ENCODE results near the gene CCR5AS.
A peak's percentile ranks its signal among the peaks of the same experiment; 100 is the strongest.
"Not testable (repeated sequence)": the region's sequence is repeated elsewhere in the genome, so short reads cannot be mapped to it uniquely, and the experiment has no call there.

The CCR5AS gene

GRCh38 chr3:46407970-46408369 lies 1.1 kb upstream of the CCR5AS start:
- TF ChIP-seq POLR2A (IDR thresholded peaks at IDR 0.05) (no peak), CTCF (IDR thresholded peaks at IDR 0.05) (no peak)
- H3K36me3 ChIP-seq (replicated peaks in 1 of 2): no peaks in the 10 kb centered on the region

GRCh38 chr3:46406443-46406787 lies 451 bp downstream of the CCR5AS start:
- intact Hi-C loops (cut with DNase I): no loop called here
- peak overlapping the region in 4 of 5 donors; percentile 46 to 92 (median 66) for H3K27ac ChIP-seq

More at GRCh38 chr3:46407970-46408369, 1.1 kb upstream of the CCR5AS start:
- H3K4me3 ChIP-seq: peak overlapping the region in 1 of 4 donors; percentile 44
- no peaks in the 10 kb centered on the region for H3K4me1 ChIP-seq (replicated peaks in 1 of 2)
- H3K9me3 ChIP-seq (replicated peaks in 1 of 3): no peaks in the 10 kb centered on the region
- H3K27ac ChIP-seq: peak overlapping the region in 2 of 5 donors; percentile 51 to 92
- no peak for DNase-seq
- H3K27me3 ChIP-seq: no peaks in the 10 kb centered on the region
- 72 to 82% (median 77%) methylated on average over 7 of the region's 7 CpGs for WGBS, 4 donors
- intact Hi-C loops (cut with DNase I): no loop called here

GRCh38 chr3:46405301-46406019 lies 1.4 kb downstream of the CCR5AS start:
- H3K27ac ChIP-seq: peak overlapping the region; percentile 40 to 92 (median 51)
- intact Hi-C loops (cut with DNase I): no loop called here

More at GRCh38 chr3:46406443-46406787, 451 bp downstream of the CCR5AS start:
- DNase-seq: peak; percentile 22 to 58 (median 49)
- no peaks in the 10 kb centered on the region for H3K36me3 ChIP-seq (replicated peaks in 1 of 2)
- H3K4me3 ChIP-seq: no peak overlapping the region
- WGBS, 4 donors: 67 to 81% (median 76%) methylated on average over 4 of the region's 4 CpGs
- no peak for TF ChIP-seq CTCF (IDR thresholded peaks at IDR 0.05)
- no peak for TF ChIP-seq POLR2A (IDR thresholded peaks at IDR 0.05)
- H3K27me3 ChIP-seq: no peaks in the 10 kb centered on the region
- no peaks in the 10 kb centered on the region for H3K9me3 ChIP-seq (replicated peaks in 1 of 3)
- H3K4me1 ChIP-seq (replicated peaks in 1 of 2): no peaks in the 10 kb centered on the region

GRCh38 chr3:46402902-46403301 lies 4.0 kb downstream of the CCR5AS start:
- H3K4me1 ChIP-seq (replicated peaks in 1 of 2); intact Hi-C loops (cut with DNase I); H3K27me3 ChIP-seq; H3K27ac ChIP-seq; DNase-seq; H3K9me3 ChIP-seq (replicated peaks in 1 of 3); H3K4me3 ChIP-seq; H3K36me3 ChIP-seq (replicated peaks in 1 of 2): not testable (repeated sequence)
- WGBS, 4 donors: 78 to 84% (median 82%) methylated on average over 4 of the region's 4 CpGs

More at GRCh38 chr3:46405301-46406019, 1.4 kb downstream of the CCR5AS start:
- Histone ChIP-seq H3K4me1 (replicated peaks in 1 of 2) (no peaks in the 10 kb centered on the region), H3K9me3 (replicated peaks in 1 of 3) (no peaks in the 10 kb centered on the region), H3K36me3 (replicated peaks in 1 of 2) (no peaks in the 10 kb centered on the region), H3K4me3 (no peak overlapping the region), H3K27me3 (no peaks in the 10 kb centered on the region)
- peak in 5 of 7 donors; percentile 18 to 57 (median 35) for DNase-seq
- no peak for TF ChIP-seq CTCF (IDR thresholded peaks at IDR 0.05)
- 48 to 56% (median 51%) methylated on average over 9 to 11 of the region's 11 CpGs for WGBS, 4 donors

- intact Hi-C loops (cut with DNase I): no loop called here
- Histone ChIP-seq H3K4me1 (replicated peaks in 1 of 2) (no peaks in the 10 kb centered on the region), H3K9me3 (replicated peaks in 1 of 3) (no peaks in the 10 kb centered on the region), H3K36me3 (replicated peaks in 1 of 2) (no peaks in the 10 kb centered on the region), H3K27ac (no peak overlapping the region), H3K4me3 (no peak overlapping the region), H3K27me3 (no peaks in the 10 kb centered on the region)
- WGBS, 4 donors: 83 to 90% (median 86%) methylated on average over 2 of the region's 2 CpGs
- no peak for DNase-seq
- TF ChIP-seq CTCF (IDR thresholded peaks at IDR 0.05): no peak
- no peak for TF ChIP-seq POLR2A (IDR thresholded peaks at IDR 0.05)
Measured at GRCh38 chr3:46401579-46401978, 5.3 kb downstream of the CCR5AS start.
